GM12892 (cell line): ENCODE data around the gene PPM1M.

Experiments used
- POLR2A ChIP-seq: IDR thresholded peaks from 2 replicates; pipeline ENCODE4 v1.6.1; 2011; ENCODE audit warnings: low read depth, low read length, control low read depth
- POLR2AphosphoS5 ChIP-seq: IDR thresholded peaks from 2 replicates; pipeline ENCODE4 v1.6.1; 2011; ENCODE audit warnings: low read depth, low read length, control low read depth

DNA sequence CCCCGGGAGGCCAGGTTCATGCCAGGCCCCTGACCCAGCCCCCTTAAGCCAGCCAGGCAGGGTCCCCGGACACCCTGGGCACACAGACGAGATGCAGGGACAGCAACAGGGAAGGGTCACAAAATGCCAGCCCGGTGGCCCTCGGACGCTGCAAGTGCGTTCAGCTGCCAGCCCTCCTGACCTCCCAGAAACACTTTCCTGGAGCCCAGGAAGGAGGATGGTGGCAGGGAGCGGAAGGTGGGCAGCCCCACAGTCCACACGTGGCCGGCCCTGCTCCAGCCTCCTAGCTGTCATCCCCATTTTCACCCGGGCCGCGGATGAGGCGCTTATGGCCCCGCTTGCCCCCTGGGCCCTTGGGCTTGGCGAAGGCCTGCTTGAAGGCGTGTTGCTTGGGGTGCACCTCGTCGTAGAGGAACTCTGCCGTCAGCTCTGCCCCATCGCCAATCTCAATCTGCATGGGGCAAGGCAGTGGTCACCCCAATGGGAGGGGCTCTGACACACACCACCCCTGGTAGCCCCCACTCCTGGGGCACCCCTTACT lies 16.7 kb upstream of the PPM1M start:
- TF ChIP-seq POLR2A (no peak), POLR2AphosphoS5 (no peak)
